ENCODE measurements around the gene GPR151.

GPR151 gene

GRCh38 chr5:146541958-146542849, 26.2 kb upstream of the GPR151 start:
- H2AFZ ChIP-seq = peak overlapping the region; percentile 18
- H3K4me1 ChIP-seq = no peaks in the 10 kb centered on the region
- H3K4me2 ChIP-seq (ENCODE audit: low read length) = no peak overlapping the region
- H3K27ac ChIP-seq = no peak overlapping the region
- H3K9me3 ChIP-seq (ENCODE audit: control insufficient read depth, low read length) = no peaks in the 10 kb centered on the region
- no peaks in the 10 kb centered on the region for H3K79me2 ChIP-seq
- TF ChIP-seq CTCF (IDR thresholded peaks at IDR 0.05) = peak; percentile 90
- no peak overlapping the region for H3K9ac ChIP-seq
- H3K36me3 ChIP-seq (ENCODE audit: control insufficient read depth, insufficient read depth, low read length) = no peaks in the 10 kb centered on the region
- H3K27me3 ChIP-seq (ENCODE audit: control insufficient read depth, insufficient read depth, low read length) = no peaks in the 10 kb centered on the region
- H3K4me3 ChIP-seq (ENCODE audit: low read depth, low read length) = no peak overlapping the region

GRCh38 chr5:146540414-146540813, 24.4 kb upstream of the GPR151 start:
- no peak for TF ChIP-seq CTCF (IDR thresholded peaks at IDR 0.05)
- Histone ChIP-seq H3K9ac (no peak overlapping the region), H3K27me3 (ENCODE audit: control insufficient read depth, insufficient read depth, low read length) (no peaks in the 10 kb centered on the region), H3K4me2 (ENCODE audit: low read length) (no peak overlapping the region), H3K4me3 (ENCODE audit: low read depth, low read length) (no peak overlapping the region), H3K9me3 (ENCODE audit: control insufficient read depth, low read length) (no peaks in the 10 kb centered on the region), H3K4me1 (no peaks in the 10 kb centered on the region), H3K27ac (no peak overlapping the region), H3K79me2 (no peaks in the 10 kb centered on the region), H3K36me3 (ENCODE audit: control insufficient read depth, insufficient read depth, low read length) (no peaks in the 10 kb centered on the region), H2AFZ (no peak overlapping the region)

- H3K9me3 ChIP-seq (ENCODE audit: control insufficient read depth, low read length) = no peaks in the 10 kb centered on the region
- no peak for TF ChIP-seq CTCF (IDR thresholded peaks at IDR 0.05)
- H3K9ac ChIP-seq = no peak overlapping the region
- no peak overlapping the region for H3K4me3 ChIP-seq (ENCODE audit: low read depth, low read length)
- no peaks in the 10 kb centered on the region for H3K4me1 ChIP-seq
- no peaks in the 10 kb centered on the region for H3K27me3 ChIP-seq (ENCODE audit: control insufficient read depth, insufficient read depth, low read length)
- no peaks in the 10 kb centered on the region for H3K79me2 ChIP-seq
- no peak overlapping the region for H2AFZ ChIP-seq
- H3K27ac ChIP-seq = no peak overlapping the region
- H3K4me2 ChIP-seq (ENCODE audit: low read length) = no peak overlapping the region
- H3K36me3 ChIP-seq (ENCODE audit: control insufficient read depth, insufficient read depth, low read length) = no peaks in the 10 kb centered on the region
These were observed 24.0 kb upstream of the GPR151 start for GRCh38 chr5:146539973-146540372.

GRCh38 chr5:146538432-146538831, 22.4 kb upstream of the GPR151 start:
- Histone ChIP-seq H3K4me1 (no peaks in the 10 kb centered on the region), H2AFZ (no peak overlapping the region), H3K36me3 (ENCODE audit: control insufficient read depth, insufficient read depth, low read length) (no peaks in the 10 kb centered on the region), H3K79me2 (no peaks in the 10 kb centered on the region), H3K4me2 (ENCODE audit: low read length) (no peak overlapping the region), H3K27me3 (ENCODE audit: control insufficient read depth, insufficient read depth, low read length) (no peaks in the 10 kb centered on the region), H3K9ac (no peak overlapping the region), H3K4me3 (ENCODE audit: low read depth, low read length) (no peak overlapping the region), H3K27ac (no peak overlapping the region), H3K9me3 (ENCODE audit: control insufficient read depth, low read length) (no peaks in the 10 kb centered on the region)
- no peak for TF ChIP-seq CTCF (IDR thresholded peaks at IDR 0.05)

GRCh38 chr5:146533882-146534281, 17.9 kb upstream of the GPR151 start:
- Histone ChIP-seq H3K9ac (no peak overlapping the region), H3K27me3 (ENCODE audit: control insufficient read depth, insufficient read depth, low read length) (no peaks in the 10 kb centered on the region), H2AFZ (no peak overlapping the region), H3K79me2 (no peaks in the 10 kb centered on the region), H3K9me3 (ENCODE audit: control insufficient read depth, low read length) (no peaks in the 10 kb centered on the region), H3K36me3 (ENCODE audit: control insufficient read depth, insufficient read depth, low read length) (no peaks in the 10 kb centered on the region), H3K4me3 (ENCODE audit: low read depth, low read length) (no peak overlapping the region), H3K4me1 (no peaks in the 10 kb centered on the region), H3K27ac (no peak overlapping the region), H3K4me2 (ENCODE audit: low read length) (no peak overlapping the region)
- TF ChIP-seq CTCF (IDR thresholded peaks at IDR 0.05) = no peak
